DOHH2 (cell line): ENCODE measurements around the gene CLPTM1L.

Experiments used
- H3F3A ChIP-seq: fragments of 200-600 bp; sonication (generic), shearing (Covaris generic); 2 replicates; pipeline ENCODE4 v1.6.0; 2016; ENCODE audit warnings: antibody characterized with exemption, mild to moderate bottlenecking; ENCODE audit not compliant: control insufficient read depth, insufficient read depth
- H3K27ac ChIP-seq: fragments of 200-600 bp; sonication (generic); 2 replicates; pipeline ENCODE4 v1.5.1; 2014; ENCODE audit warnings: low read depth, mild to moderate bottlenecking, low read length, moderate library complexity
- H3K27me3 ChIP-seq: fragments of 200-600 bp; sonication (generic); 2 replicates; pipeline ENCODE4 v1.6.1; 2014; ENCODE audit warnings: mild to moderate bottlenecking, low read length, mixed read lengths; ENCODE audit not compliant: control insufficient read depth
- H3K36me3 ChIP-seq: fragments of 200-600 bp; sonication (generic); 2 replicates; pipeline ENCODE4 v1.6.1; 2014; ENCODE audit warnings: mild to moderate bottlenecking, low read length, moderate library complexity, mixed read lengths; ENCODE audit not compliant: control insufficient read depth
- H3K4me1 ChIP-seq: fragments of 200-600 bp; sonication (generic); 2 replicates; pipeline ENCODE4 v1.6.1; 2014; ENCODE audit warnings: mild to moderate bottlenecking, low read length, mixed read lengths; ENCODE audit not compliant: control insufficient read depth
- H3K4me2 ChIP-seq: fragments of 200-600 bp; sonication (generic); 2 replicates; pipeline ENCODE4 v1.6.0; 2014; ENCODE audit warnings: mild to moderate bottlenecking, low read length, moderate library complexity
- H3K4me3 ChIP-seq: fragments of 200-600 bp; sonication (generic); 2 replicates; pipeline ENCODE4 v1.5.1; 2014; ENCODE audit warnings: mild to moderate bottlenecking, low read length, mixed read lengths
- H3K79me2 ChIP-seq: fragments of 200-600 bp; sonication (generic); 2 replicates; pipeline ENCODE4 v1.6.1; 2014; ENCODE audit warnings: mild to moderate bottlenecking, low read length, mixed read lengths; ENCODE audit not compliant: control insufficient read depth
- H3K9me2 ChIP-seq: fragments of 200-600 bp; sonication (generic); replicated peaks from 2 replicates; pipeline ENCODE4 v1.6.1; 2014; ENCODE audit warnings: mild to moderate bottlenecking, low read length, mixed read lengths; ENCODE audit not compliant: control insufficient read depth
- H3K9me3 ChIP-seq: fragments of 200-600 bp; sonication (generic); 2 replicates; pipeline ENCODE4 v1.6.1; 2014; ENCODE audit warnings: antibody characterized with exemption, low read length, mixed read lengths; ENCODE audit not compliant: control insufficient read depth, insufficient read depth
- H4K20me1 ChIP-seq: fragments of 200-600 bp; sonication (generic); 2 replicates; pipeline ENCODE4 v1.6.0; 2014; ENCODE audit warnings: low read depth, mild to moderate bottlenecking, antibody characterized with exemption, low read length, moderate library complexity; ENCODE audit not compliant: control insufficient read depth, insufficient read depth
- EZH2phosphoT487 ChIP-seq: fragments of 200-600 bp; sonication (generic); IDR thresholded peaks from 2 replicates; pipeline ENCODE4 v1.6.1; 2017; ENCODE audit warnings: borderline replicate concordance, mild to moderate bottlenecking, antibody characterized with exemption, low read length, moderate library complexity, mixed read lengths
- TF ChIP-seq, protein P1 (sequence below): fragments of 200-600 bp; sonication (generic); IDR thresholded peaks from one replicate; pipeline ENCODE4 v1.5.1; 2014; ENCODE audit warnings: antibody characterized with exemption, mild to moderate bottlenecking, low read depth, low read length; ENCODE audit not compliant: poor library complexity, severe bottlenecking

CLPTM1L gene

DNA sequence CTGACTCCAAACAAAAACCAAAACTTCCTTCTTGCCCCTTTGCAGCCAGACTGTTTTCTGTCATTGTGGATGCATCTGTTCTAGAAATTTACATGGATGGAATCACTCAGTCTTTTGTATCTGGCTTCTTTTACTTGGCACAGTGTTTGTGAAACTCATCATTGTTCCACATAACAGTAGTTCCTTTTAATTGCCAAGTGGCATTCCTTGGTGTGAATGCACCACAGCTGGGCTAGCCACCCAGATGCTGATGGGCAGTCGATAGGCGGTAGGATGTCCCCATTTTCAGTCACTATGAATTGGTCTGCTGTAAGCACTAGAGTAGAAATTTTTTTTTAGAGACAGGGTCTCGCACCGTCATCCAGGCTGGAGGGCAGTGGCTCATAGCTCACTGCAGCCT lies 6.3 kb upstream of the CLPTM1L start:
- Histone ChIP-seq H3F3A (no peaks in the 10 kb centered on the region), H3K4me2 (no peak overlapping the region), H3K4me1 (peaks cover 6% of the 10 kb centered on the region), H3K9me3 (no peaks in the 10 kb centered on the region), H3K36me3 (no peaks in the 10 kb centered on the region), H3K4me3 (no peak overlapping the region), H3K79me2 (peaks cover under 1% of the 10 kb centered on the region), H3K27me3 (no peaks in the 10 kb centered on the region), H4K20me1 (no peaks in the 10 kb centered on the region), H3K27ac (no peak overlapping the region), H3K9me2 (no peaks in the 10 kb centered on the region)
- TF ChIP-seq, protein P1, sequence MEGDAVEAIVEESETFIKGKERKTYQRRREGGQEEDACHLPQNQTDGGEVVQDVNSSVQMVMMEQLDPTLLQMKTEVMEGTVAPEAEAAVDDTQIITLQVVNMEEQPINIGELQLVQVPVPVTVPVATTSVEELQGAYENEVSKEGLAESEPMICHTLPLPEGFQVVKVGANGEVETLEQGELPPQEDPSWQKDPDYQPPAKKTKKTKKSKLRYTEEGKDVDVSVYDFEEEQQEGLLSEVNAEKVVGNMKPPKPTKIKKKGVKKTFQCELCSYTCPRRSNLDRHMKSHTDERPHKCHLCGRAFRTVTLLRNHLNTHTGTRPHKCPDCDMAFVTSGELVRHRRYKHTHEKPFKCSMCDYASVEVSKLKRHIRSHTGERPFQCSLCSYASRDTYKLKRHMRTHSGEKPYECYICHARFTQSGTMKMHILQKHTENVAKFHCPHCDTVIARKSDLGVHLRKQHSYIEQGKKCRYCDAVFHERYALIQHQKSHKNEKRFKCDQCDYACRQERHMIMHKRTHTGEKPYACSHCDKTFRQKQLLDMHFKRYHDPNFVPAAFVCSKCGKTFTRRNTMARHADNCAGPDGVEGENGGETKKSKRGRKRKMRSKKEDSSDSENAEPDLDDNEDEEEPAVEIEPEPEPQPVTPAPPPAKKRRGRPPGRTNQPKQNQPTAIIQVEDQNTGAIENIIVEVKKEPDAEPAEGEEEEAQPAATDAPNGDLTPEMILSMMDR: no peak
- TF ChIP-seq EZH2phosphoT487: no peak

- Histone ChIP-seq H3K4me2 (no peak overlapping the region), H3K79me2 (peaks cover 16% of the 10 kb centered on the region), H3K4me3 (no peak overlapping the region), H4K20me1 (no peaks in the 10 kb centered on the region), H3K9me3 (no peaks in the 10 kb centered on the region), H3K36me3 (peaks cover 2% of the 10 kb centered on the region), H3K4me1 (peaks cover 13% of the 10 kb centered on the region), H3F3A (no peaks in the 10 kb centered on the region), H3K9me2 (no peaks in the 10 kb centered on the region), H3K27me3 (no peaks in the 10 kb centered on the region), H3K27ac (no peak overlapping the region)
- no peak for TF ChIP-seq EZH2phosphoT487
- TF ChIP-seq, protein P1: no peak
These were observed 4.3 kb upstream of the CLPTM1L start for GRCh38 chr5:1349246-1349645.

DNA sequence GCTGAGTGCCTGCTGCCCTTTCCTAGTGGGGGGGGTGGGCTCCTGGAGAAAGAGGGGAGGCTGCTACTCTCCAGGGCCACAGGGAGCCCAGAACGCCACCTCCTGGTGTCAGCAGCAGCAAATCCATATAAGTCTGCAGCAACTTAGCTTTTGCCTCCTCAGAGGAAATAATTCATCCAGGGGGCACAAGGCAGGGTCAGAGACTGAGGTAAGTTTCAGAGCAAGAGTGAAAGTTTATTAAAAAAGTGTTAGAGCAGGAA lies 4.0 kb upstream of the CLPTM1L start:
- no peak overlapping the region for H3K4me3 ChIP-seq
- no peaks in the 10 kb centered on the region for H3K9me2 ChIP-seq

More for the DNA sequence above, 4.0 kb upstream of the CLPTM1L start:
- no peak overlapping the region for H3K27ac ChIP-seq
- H3K4me1 ChIP-seq: peaks cover 13% of the 10 kb centered on the region
- TF ChIP-seq, protein P1: peak; percentile 29
- TF ChIP-seq EZH2phosphoT487: no peak
- no peaks in the 10 kb centered on the region for H3K27me3 ChIP-seq
- H4K20me1 ChIP-seq: no peaks in the 10 kb centered on the region
- no peak overlapping the region for H3K4me2 ChIP-seq
- no peaks in the 10 kb centered on the region for H3K9me3 ChIP-seq
- H3K36me3 ChIP-seq: peaks cover 5% of the 10 kb centered on the region
- H3K79me2 ChIP-seq: peaks cover 20% of the 10 kb centered on the region
- no peaks in the 10 kb centered on the region for H3F3A ChIP-seq
